Osteocyte (in vitro differentiated cells): ENCODE data around the gene EIF3M. TPM values are rescaled to one million over a fixed set of nuclear protein-coding genes. Genes with fewer than 3 reads are reported as not detected.
"Not testable (repeated sequence)": the region's sequence is repeated elsewhere in the genome, so short reads cannot be mapped to it uniquely, and the experiment has no call there.

Source experiments
- DNase-seq: peaks from one replicate; pipeline ENCODE4 v3.0.0; 2021; ENCODE audit warnings: mixed read lengths; ENCODE audit not compliant: unreplicated experiment; ENCODE audit errors: extremely low spot score
- H3K27ac Mint-ChIP-seq: one replicate; pipeline ENCODE4 v1.8.0; 2021; ENCODE audit warnings: mild to moderate bottlenecking, mixed read lengths; ENCODE audit not compliant: unreplicated experiment
- H3K27me3 Mint-ChIP-seq: one replicate; pipeline ENCODE4 v1.8.0; 2021; ENCODE audit warnings: mixed read lengths; ENCODE audit not compliant: unreplicated experiment
- H3K36me3 Mint-ChIP-seq: one replicate; pipeline ENCODE4 v1.8.0; 2021; ENCODE audit warnings: mixed read lengths; ENCODE audit not compliant: unreplicated experiment
- H3K4me1 Mint-ChIP-seq: one replicate; pipeline ENCODE4 v1.8.0; 2021; ENCODE audit warnings: mixed read lengths; ENCODE audit not compliant: unreplicated experiment
- H3K4me3 Mint-ChIP-seq: one replicate; pipeline ENCODE4 v1.8.0; 2021; ENCODE audit warnings: mild to moderate bottlenecking, moderate library complexity, mixed read lengths; ENCODE audit not compliant: unreplicated experiment
- H3K9me3 Mint-ChIP-seq: one replicate; pipeline ENCODE4 v1.8.0; 2021; ENCODE audit warnings: mixed read lengths; ENCODE audit not compliant: unreplicated experiment
- total RNA-seq: library from RNA; stranded (reverse); gene quantifications from 2 replicates; pipeline ENCODE4 v1.2.1, GENCODE V29; 2021
- TF ChIP-seq, protein P1 (sequence below): fragments of 200-600 bp; sonication (generic); IDR thresholded peaks from 2 replicates; pipeline ENCODE4 v1.5.0; 2021; ENCODE audit warnings: antibody characterized with exemption, mild to moderate bottlenecking, moderate library complexity

The EIF3M gene
- total RNA-seq, 1 donor from 2014 or later: 227 TPM

GRCh38 chr11:32586576-32587190 is 3.1 kb downstream of the EIF3M start:
- TF ChIP-seq, protein P1, sequence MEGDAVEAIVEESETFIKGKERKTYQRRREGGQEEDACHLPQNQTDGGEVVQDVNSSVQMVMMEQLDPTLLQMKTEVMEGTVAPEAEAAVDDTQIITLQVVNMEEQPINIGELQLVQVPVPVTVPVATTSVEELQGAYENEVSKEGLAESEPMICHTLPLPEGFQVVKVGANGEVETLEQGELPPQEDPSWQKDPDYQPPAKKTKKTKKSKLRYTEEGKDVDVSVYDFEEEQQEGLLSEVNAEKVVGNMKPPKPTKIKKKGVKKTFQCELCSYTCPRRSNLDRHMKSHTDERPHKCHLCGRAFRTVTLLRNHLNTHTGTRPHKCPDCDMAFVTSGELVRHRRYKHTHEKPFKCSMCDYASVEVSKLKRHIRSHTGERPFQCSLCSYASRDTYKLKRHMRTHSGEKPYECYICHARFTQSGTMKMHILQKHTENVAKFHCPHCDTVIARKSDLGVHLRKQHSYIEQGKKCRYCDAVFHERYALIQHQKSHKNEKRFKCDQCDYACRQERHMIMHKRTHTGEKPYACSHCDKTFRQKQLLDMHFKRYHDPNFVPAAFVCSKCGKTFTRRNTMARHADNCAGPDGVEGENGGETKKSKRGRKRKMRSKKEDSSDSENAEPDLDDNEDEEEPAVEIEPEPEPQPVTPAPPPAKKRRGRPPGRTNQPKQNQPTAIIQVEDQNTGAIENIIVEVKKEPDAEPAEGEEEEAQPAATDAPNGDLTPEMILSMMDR: peak; percentile 24
- H3K9me3 Mint-ChIP-seq: no peaks in the 10 kb centered on the region
- peaks cover 27% of the 10 kb centered on the region for H3K4me1 Mint-ChIP-seq
- H3K36me3 Mint-ChIP-seq: peaks cover 18% of the 10 kb centered on the region
- DNase-seq: no peak
- no peaks in the 10 kb centered on the region for H3K27me3 Mint-ChIP-seq
- no peak overlapping the region for H3K27ac Mint-ChIP-seq
- H3K4me3 Mint-ChIP-seq: no peak overlapping the region

- no peaks in the 10 kb centered on the region for H3K9me3 Mint-ChIP-seq
- no peak overlapping the region for H3K27ac Mint-ChIP-seq
- H3K36me3 Mint-ChIP-seq: peaks cover 74% of the 10 kb centered on the region
- H3K4me3 Mint-ChIP-seq: no peak overlapping the region
- DNase-seq: no peak
- H3K4me1 Mint-ChIP-seq: no peaks in the 10 kb centered on the region
- TF ChIP-seq, protein P1: no peak
- H3K27me3 Mint-ChIP-seq: no peaks in the 10 kb centered on the region
Observed at GRCh38 chr11:32594272-32594671, 10.6 kb downstream of the EIF3M start.

- H3K27me3 Mint-ChIP-seq, H3K4me3 Mint-ChIP-seq, DNase-seq, H3K4me1 Mint-ChIP-seq, H3K9me3 Mint-ChIP-seq, H3K27ac Mint-ChIP-seq: not testable (repeated sequence)
- peaks cover 64% of the 10 kb centered on the region for H3K36me3 Mint-ChIP-seq
Observed at GRCh38 chr11:32596114-32596513, 12.5 kb downstream of the EIF3M start.

- Mint-ChIP-seq H3K9me3 (no peaks in the 10 kb centered on the region), H3K4me1 (no peaks in the 10 kb centered on the region), H3K27ac (no peak overlapping the region), H3K4me3 (no peak overlapping the region), H3K27me3 (no peaks in the 10 kb centered on the region), H3K36me3 (peaks cover 60% of the 10 kb centered on the region)
- TF ChIP-seq, protein P1: no peak
- DNase-seq: no peak
Observed at GRCh38 chr11:32597921-32598320, 14.3 kb downstream of the EIF3M start.

DNA sequence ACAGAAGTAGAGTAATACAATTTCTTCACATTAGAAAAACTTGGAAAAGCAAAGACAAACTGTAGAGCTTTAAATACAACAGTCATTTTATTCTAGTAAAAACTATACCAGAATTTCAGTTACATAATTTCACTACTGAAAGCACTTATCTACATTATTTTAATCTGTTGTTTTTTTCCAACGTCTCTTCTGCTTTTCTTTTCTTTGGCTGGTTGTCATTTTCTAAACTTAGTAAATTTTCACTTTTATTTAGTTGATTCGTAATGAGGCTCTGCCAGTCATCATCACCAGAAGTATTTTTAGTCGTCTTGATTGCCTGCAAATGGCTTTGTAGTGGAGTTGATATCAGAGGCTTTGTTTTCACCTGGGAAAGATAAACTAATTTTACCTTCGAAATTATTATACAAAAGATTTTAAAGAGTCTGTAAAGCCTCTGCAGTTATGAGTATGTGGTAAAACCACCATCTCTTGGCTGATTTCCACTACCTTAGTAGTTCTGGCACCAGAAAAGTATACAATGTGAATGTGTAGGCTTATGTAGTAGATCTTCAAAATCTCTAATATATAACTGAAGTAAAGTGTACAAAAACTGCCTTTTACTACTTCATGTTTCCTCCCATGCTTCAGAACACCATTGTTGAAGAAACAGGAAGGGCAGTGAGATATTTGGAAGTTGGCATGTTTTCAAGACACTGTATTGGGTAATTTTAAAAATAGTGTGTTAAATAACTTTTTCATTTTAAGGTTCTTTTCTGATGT is 19.2 kb downstream of the EIF3M start:
- Mint-ChIP-seq H3K9me3 (peaks cover 4% of the 10 kb centered on the region), H3K4me1 (no peaks in the 10 kb centered on the region), H3K36me3 (peaks cover 39% of the 10 kb centered on the region), H3K27ac (no peak overlapping the region), H3K27me3 (no peaks in the 10 kb centered on the region), H3K4me3 (no peak overlapping the region)
- TF ChIP-seq, protein P1: no peak
- no peak for DNase-seq
